Stomach (tissue), 4 donors: ENCODE measurements around the gene JMJD1C.

Experiments used
- CTCF ChIP-seq, 7 experiments: fragments of 450-650 bp in 4 of 7; fragments of 200-600 bp in 3 of 7; sonication (generic) in 3 of 7; IDR thresholded peaks; one replicate each; pipeline ENCODE4 v1.5.1; 2016 to 2019; ENCODE audit warnings: antibody characterized with exemption in 7 of 7, control low read depth in 2 of 7, mild to moderate bottlenecking in 1 of 7
- POLR2A ChIP-seq, 4 donors: fragments of 450-650 bp; IDR thresholded peaks; one replicate each; pipeline ENCODE4 v1.6.1; 2016; ENCODE audit warnings: antibody characterized with exemption in 4 of 4, control low read depth in 2 of 4, mild to moderate bottlenecking in 1 of 4, moderate library complexity in 1 of 4
- POLR2AphosphoS5 ChIP-seq, 3 donors: sonication (generic); formaldehyde crosslinking; IDR thresholded peaks; one replicate each; pipeline ENCODE4 v1.6.1; 2016; ENCODE audit warnings: antibody characterized with exemption in 3 of 3

- no peak for TF ChIP-seq CTCF (IDR thresholded peaks at IDR 0.05)
- no peak for TF ChIP-seq POLR2A (IDR thresholded peaks at IDR 0.05)
- TF ChIP-seq POLR2AphosphoS5 (IDR thresholded peaks at IDR 0.05), result no peak
Measured at GRCh38 chr10:63502832-63503231, 37.1 kb upstream of the JMJD1C start.
